Erythroblast (primary cell): Measurements from ENCODE around the gene RASSF7.

Experiments used
- GATA1 ChIP-seq: IDR thresholded peaks from 2 replicates; pipeline ENCODE4 v1.6.1; 2011; ENCODE audit warnings: low read depth, mild to moderate bottlenecking, control low read depth, low read length, moderate library complexity
- POLR2A ChIP-seq: IDR thresholded peaks from 2 replicates; pipeline ENCODE4 v1.6.1; 2011; ENCODE audit warnings: mild to moderate bottlenecking, low read length

DNA sequence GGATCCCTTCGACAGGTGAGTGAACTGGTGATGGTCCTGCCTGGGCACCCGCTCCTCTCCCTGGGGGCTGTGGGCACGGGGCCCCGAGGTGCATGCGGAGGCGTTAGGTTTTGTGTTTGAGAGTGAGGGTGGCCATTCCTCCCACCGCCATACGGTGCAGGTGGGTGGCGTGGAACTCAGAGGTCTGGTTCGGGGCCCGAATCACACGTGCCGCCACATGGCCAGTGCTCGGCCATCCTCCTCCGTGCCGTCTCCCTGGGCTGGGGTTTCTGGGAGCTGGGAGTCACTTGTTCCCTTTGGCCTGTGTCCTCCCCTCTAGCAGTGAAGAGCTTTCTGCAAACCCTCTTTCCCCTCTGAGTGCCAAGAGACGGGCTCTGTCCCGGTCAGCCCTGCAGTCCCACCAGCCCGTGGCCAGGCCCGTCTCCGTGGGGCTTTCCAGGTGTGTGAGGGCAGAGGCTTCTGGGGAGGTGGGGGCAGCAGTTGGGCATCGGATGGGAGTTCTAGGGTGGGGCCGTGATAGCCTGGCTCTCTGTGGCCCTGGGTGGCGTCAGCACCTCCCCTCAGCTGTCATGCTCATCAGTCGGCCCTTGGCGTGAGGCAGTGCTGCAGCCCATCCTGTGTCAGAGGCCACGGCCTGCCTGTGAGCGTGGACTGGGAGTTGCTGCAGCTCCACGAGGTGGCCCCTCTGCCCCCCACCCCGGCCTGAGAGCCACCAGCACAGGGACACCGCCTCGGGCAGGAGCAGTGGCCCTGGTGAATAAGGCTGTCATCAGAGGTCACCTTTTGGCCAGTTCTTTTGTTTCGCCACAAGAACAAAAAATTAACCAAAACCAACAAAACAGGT, 44.7 kb downstream of the RASSF7 start:
- TF ChIP-seq POLR2A (no peak), GATA1 (no peak)
